Measurements from ENCODE around the gene ZNF333. TPM values are rescaled to one million over a fixed set of nuclear protein-coding genes. Genes with fewer than 3 reads are reported as not detected.

The ZNF333 gene
- total RNA-seq, 1 donor from 2014 or later = 12.4 TPM

Other genes starting within 250 kb of the ZNF333 start
- 0.85 and 5.0 TPM in 2 replicates for gene PTGER1, start 214.7 kb upstream of the ZNF333 start, total RNA-seq
- gene GIPC1, start 193.9 kb upstream of the ZNF333 start, total RNA-seq = 180 and 401 TPM in 2 replicates
- gene DNAJB1, start 171.7 kb upstream of the ZNF333 start, total RNA-seq = 55.3 and 58.9 TPM in 2 replicates
- gene TECR, start 160.5 kb upstream of the ZNF333 start, total RNA-seq = 33.4 and 35.6 TPM in 2 replicates
- gene NDUFB7, start 118.0 kb upstream of the ZNF333 start, total RNA-seq = 108 and 413 TPM in 2 replicates
- gene CLEC17A, start 107.0 kb upstream of the ZNF333 start, total RNA-seq = not detected in 2 replicates
- not detected in 2 replicates for gene ADGRE3, start 15.2 kb upstream of the ZNF333 start, total RNA-seq
- 0.15 and 0.17 TPM in 2 replicates for gene ADGRE2, start 88.5 kb downstream of the ZNF333 start, total RNA-seq
- gene OR7A5, start 145.1 kb downstream of the ZNF333 start, total RNA-seq = not detected in 2 replicates
- gene OR7C1, start 145.1 kb downstream of the ZNF333 start, total RNA-seq = not detected in 2 replicates
- gene OR7A10, start 158.9 kb downstream of the ZNF333 start, total RNA-seq = not detected in 2 replicates
- gene OR7A17, start 196.1 kb downstream of the ZNF333 start, total RNA-seq = not detected in 2 replicates